ENCODE results near the gene HNF1B. TPM values are rescaled to one million over a fixed set of nuclear protein-coding genes. Genes with fewer than 3 reads are reported as not detected.
A peak's percentile ranks its signal among the peaks of the same experiment; 100 is the strongest.

The HNF1B gene
- total and polyA plus RNA-seq, 4 donors, result 4.1 to 18.9 (median 12.4) TPM

DNA sequence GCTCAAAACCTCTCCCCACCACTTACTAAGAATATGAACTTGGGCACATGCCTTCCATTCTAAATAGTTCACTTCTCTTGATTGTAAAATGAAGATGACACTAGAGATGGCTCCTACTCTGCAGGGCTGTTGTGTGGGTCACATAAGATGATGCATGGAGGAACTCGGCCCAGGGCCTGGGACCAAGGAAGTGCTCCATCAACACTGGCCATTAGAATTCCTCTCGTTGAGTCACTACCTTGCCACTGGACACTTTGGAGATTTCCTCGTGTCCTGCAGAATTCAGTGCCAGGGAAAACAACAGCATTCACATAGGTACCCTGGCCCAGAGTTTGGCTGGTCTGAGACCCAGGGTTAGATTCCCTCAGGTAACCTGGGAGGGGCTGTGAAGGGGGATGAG, 18.6 kb downstream of the HNF1B start:
- ATAC-seq (ENCODE audit: insufficient read depth, low FRiP score) (no peak), DNase-seq (no peak)
- Histone ChIP-seq H3K4me3 (no peak overlapping the region), H3K9me3 (ENCODE audit: control insufficient read depth in 4 of 4, insufficient read depth in 3 of 4, low read length in 3 of 4) (no peaks in the 10 kb centered on the region), H3K9ac (ENCODE audit: insufficient read depth in 1 of 2, low read length in 2 of 2) (no peak overlapping the region), H3K4me1 (ENCODE audit: control insufficient read depth in 5 of 5, insufficient read depth in 5 of 5, low read length in 5 of 5) (peaks cover 0 to 11% (median 0%) of the 10 kb centered on the region in 5 donors), H3K27ac (ENCODE audit: low read depth in 1 of 2, low read length in 1 of 2) (no peak overlapping the region), H3K27me3 (ENCODE audit: control insufficient read depth in 3 of 3, insufficient read depth in 3 of 3, low read length in 2 of 3) (no peaks in the 10 kb centered on the region), H3K36me3 (ENCODE audit: control insufficient read depth in 4 of 4, insufficient read depth in 4 of 4, low read length in 4 of 4) (no peaks in the 10 kb centered on the region)
- 68 to 85% methylated on average over 3 of the region's 3 CpGs for WGBS, 2 donors
- TF ChIP-seq, protein P1, sequence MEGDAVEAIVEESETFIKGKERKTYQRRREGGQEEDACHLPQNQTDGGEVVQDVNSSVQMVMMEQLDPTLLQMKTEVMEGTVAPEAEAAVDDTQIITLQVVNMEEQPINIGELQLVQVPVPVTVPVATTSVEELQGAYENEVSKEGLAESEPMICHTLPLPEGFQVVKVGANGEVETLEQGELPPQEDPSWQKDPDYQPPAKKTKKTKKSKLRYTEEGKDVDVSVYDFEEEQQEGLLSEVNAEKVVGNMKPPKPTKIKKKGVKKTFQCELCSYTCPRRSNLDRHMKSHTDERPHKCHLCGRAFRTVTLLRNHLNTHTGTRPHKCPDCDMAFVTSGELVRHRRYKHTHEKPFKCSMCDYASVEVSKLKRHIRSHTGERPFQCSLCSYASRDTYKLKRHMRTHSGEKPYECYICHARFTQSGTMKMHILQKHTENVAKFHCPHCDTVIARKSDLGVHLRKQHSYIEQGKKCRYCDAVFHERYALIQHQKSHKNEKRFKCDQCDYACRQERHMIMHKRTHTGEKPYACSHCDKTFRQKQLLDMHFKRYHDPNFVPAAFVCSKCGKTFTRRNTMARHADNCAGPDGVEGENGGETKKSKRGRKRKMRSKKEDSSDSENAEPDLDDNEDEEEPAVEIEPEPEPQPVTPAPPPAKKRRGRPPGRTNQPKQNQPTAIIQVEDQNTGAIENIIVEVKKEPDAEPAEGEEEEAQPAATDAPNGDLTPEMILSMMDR (IDR thresholded peaks at IDR 0.05; ENCODE audit: control extremely low read depth, extremely low read depth), result no peak

DNA sequence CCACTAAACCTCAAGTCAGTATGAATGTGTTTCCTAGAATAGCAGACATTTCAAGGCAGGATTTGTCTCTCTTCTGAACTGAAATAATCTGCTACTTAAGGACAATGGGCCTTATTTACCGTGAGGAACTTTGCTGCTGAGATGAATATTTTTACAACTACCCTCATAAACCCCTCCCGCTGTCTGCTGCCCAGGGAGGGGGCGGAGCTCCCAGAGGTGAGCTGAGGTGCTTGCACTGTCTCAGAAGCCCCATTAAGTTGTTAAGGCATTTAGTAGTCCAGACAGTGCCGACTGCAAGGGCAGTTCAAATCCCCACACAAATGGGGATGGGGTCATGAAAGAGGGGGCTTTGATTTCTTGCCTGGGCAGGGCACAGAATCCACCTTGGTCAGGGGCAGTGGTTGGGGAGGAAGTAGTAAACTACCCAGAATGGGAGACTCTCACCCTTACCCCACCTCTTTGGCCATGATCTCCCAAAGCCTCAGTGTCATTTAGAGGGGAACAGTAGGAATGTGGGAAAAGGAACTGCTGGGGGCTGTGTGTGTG, 19.2 kb downstream of the HNF1B start:
- Histone ChIP-seq H3K27me3 (ENCODE audit: control insufficient read depth in 3 of 3, insufficient read depth in 3 of 3, low read length in 2 of 3) (no peaks in the 10 kb centered on the region), H3K36me3 (ENCODE audit: control insufficient read depth in 4 of 4, insufficient read depth in 4 of 4, low read length in 4 of 4) (no peaks in the 10 kb centered on the region), H3K9ac (ENCODE audit: insufficient read depth in 1 of 2, low read length in 2 of 2) (no peak overlapping the region), H3K27ac (ENCODE audit: low read depth in 1 of 2, low read length in 1 of 2) (peak overlapping the region in 1 of 2 donors; percentile 12), H3K9me3 (ENCODE audit: control insufficient read depth in 4 of 4, insufficient read depth in 3 of 4, low read length in 3 of 4) (no peaks in the 10 kb centered on the region), H3K4me1 (ENCODE audit: control insufficient read depth in 5 of 5, insufficient read depth in 5 of 5, low read length in 5 of 5) (peaks cover 0 to 11% (median 0%) of the 10 kb centered on the region in 5 donors), H3K4me3 (no peak overlapping the region)
- TF ChIP-seq, protein P1 (IDR thresholded peaks at IDR 0.05; ENCODE audit: control extremely low read depth, extremely low read depth), result no peak
- DNase-seq (no peak), ATAC-seq (ENCODE audit: insufficient read depth, low FRiP score) (no peak)
- 62 to 70% methylated on average over 4 of the region's 4 CpGs for WGBS, 2 donors

DNA sequence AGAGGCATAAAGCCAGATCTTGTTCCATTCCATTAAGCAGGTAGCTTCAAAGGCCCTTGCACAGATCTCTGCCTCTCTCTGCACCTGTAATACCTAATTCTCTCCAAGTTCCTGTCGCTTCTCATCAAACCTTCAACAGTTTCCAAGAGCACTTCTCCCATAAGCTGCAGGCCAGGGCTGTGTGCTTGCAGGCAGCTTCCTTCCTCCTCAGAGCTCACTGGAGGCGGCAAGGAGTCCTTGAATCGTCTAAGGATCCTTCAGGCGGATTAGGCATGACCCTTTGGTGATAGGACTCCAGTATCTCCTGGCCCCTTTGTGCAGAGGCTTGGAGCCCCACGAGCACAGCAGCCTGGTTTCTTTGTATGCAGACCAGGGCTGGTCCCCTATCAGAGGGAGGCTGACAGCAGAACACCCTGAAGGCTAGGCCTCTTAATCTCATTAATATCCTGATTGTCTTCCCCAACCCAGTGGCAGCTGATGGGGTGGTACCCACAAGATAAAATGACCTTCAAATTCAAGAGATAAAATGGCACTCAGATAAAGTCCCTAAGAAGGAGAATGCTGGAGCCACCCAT, 19.8 kb downstream of the HNF1B start:
- no peaks in the 10 kb centered on the region for H3K36me3 ChIP-seq (ENCODE audit: control insufficient read depth in 4 of 4, insufficient read depth in 4 of 4, low read length in 4 of 4)
- no peak overlapping the region for H3K4me3 ChIP-seq
- H3K4me1 ChIP-seq (ENCODE audit: control insufficient read depth in 5 of 5, insufficient read depth in 5 of 5, low read length in 5 of 5), result peaks cover 0 to 11% (median 0%) of the 10 kb centered on the region in 5 donors
- DNase-seq, result peak in 1 of 3 donors; percentile 58
- H3K9me3 ChIP-seq (ENCODE audit: control insufficient read depth in 4 of 4, insufficient read depth in 3 of 4, low read length in 3 of 4), result no peaks in the 10 kb centered on the region
- peak overlapping the region in 1 of 2 donors; percentile 0 for H3K27ac ChIP-seq (ENCODE audit: low read depth in 1 of 2, low read length in 1 of 2)
- peak; percentile 69 for ATAC-seq (ENCODE audit: insufficient read depth, low FRiP score)
- no peak overlapping the region for H3K9ac ChIP-seq (ENCODE audit: insufficient read depth in 1 of 2, low read length in 2 of 2)
- 57 to 78% methylated on average over 5 of the region's 5 CpGs for WGBS, 2 donors
- TF ChIP-seq, protein P1 (IDR thresholded peaks at IDR 0.05; ENCODE audit: control extremely low read depth, extremely low read depth), result no peak
- H3K27me3 ChIP-seq (ENCODE audit: control insufficient read depth in 3 of 3, insufficient read depth in 3 of 3, low read length in 2 of 3), result no peaks in the 10 kb centered on the region

All from lung (tissue), 12 donors.